Progenitor cell of endocrine pancreas (in vitro differentiated cells): Measurements from ENCODE around the gene EFL1. TPM values are rescaled to one million over a fixed set of nuclear protein-coding genes. Genes with fewer than 3 reads are reported as not detected.
"Not testable (repeated sequence)": the region's sequence is repeated elsewhere in the genome, so short reads cannot be mapped to it uniquely, and the experiment has no call there.

ENCODE experiments used
- DNase-seq: peaks from one replicate; pipeline ENCODE4 v3.0.0; 2021; ENCODE audit warnings: low spot score; ENCODE audit not compliant: unreplicated experiment
- H3K27ac Mint-ChIP-seq: 2 replicates; pipeline ENCODE4 v1.8.0; 2021; ENCODE audit warnings: mild to moderate bottlenecking, moderate library complexity, mixed read lengths
- H3K27me3 Mint-ChIP-seq: 2 replicates; pipeline ENCODE4 v1.8.0; 2021; ENCODE audit warnings: mixed read lengths
- H3K36me3 Mint-ChIP-seq: 2 replicates; pipeline ENCODE4 v1.8.0; 2022; ENCODE audit warnings: mixed read lengths; ENCODE audit not compliant: insufficient read depth
- H3K4me1 Mint-ChIP-seq: 2 replicates; pipeline ENCODE4 v1.8.0; 2021; ENCODE audit warnings: low read depth, mixed read lengths
- H3K4me3 Mint-ChIP-seq: 2 replicates; pipeline ENCODE4 v1.8.0; 2021; ENCODE audit warnings: low read depth, mild to moderate bottlenecking, moderate library complexity, mixed read lengths
- H3K9me3 Mint-ChIP-seq: 2 replicates; pipeline ENCODE4 v1.8.0; 2021; ENCODE audit warnings: low read depth, mixed read lengths
- CTCF ChIP-seq: fragments of 200-600 bp; sonication (generic); IDR thresholded peaks from one replicate; pipeline ENCODE4 v1.5.0; 2021; ENCODE audit warnings: antibody characterized with exemption, mild to moderate bottlenecking; ENCODE audit not compliant: unreplicated experiment
- total RNA-seq: library from RNA; stranded (reverse); gene quantifications from 2 replicates; pipeline ENCODE4 v1.2.1, GENCODE V29; 2021

EFL1 gene
- total RNA-seq, 1 donor from 2014 or later: 31.1 TPM

DNA sequence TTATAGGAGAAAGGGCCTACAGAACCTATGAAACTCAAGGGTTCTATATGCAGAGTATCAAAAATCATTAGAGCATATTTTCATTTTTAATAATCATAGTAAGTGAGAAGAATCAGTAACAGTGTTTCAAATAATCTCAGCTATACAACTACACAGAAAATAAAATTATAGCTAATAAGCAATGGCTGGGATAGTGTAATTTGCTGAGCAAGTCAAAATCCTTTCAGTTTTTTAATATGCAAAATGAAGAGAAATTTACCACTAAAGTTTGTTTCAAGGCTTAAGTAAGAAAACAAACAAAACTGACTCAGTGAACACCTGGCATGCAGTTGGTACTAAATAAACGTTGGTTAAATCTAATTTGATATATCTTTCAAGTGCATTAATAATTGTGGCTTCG, 66.2 kb downstream of the EFL1 start:
- Mint-ChIP-seq H3K36me3 (peaks cover 4% of the 10 kb centered on the region), H3K27ac (no peak overlapping the region), H3K9me3 (no peaks in the 10 kb centered on the region), H3K4me3 (no peak overlapping the region), H3K4me1 (no peaks in the 10 kb centered on the region), H3K27me3 (no peaks in the 10 kb centered on the region)
- DNase-seq: no peak
- TF ChIP-seq CTCF: no peak

DNA sequence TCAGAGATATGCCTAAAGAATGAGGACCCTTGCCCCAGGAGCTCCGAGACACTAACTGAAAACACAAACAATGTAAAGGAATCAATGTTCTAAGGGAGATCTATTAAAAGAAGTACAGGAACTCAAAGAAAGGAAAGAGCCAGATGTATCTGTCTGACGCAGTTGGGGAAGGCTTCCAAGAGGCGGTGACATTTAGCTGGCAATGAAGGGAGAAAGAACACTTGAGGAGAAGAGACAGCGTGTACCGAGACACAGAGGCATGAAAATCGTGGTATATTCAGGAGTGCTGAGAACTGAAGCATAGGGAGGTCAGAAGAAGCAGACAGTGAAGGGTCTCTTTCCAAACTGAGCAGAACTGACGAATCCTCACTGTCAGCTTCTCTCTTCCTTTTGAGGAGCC, 66.7 kb downstream of the EFL1 start:
- not testable (repeated sequence) for H3K27me3 Mint-ChIP-seq, H3K27ac Mint-ChIP-seq, H3K36me3 Mint-ChIP-seq, H3K4me3 Mint-ChIP-seq, DNase-seq, H3K9me3 Mint-ChIP-seq, H3K4me1 Mint-ChIP-seq

DNA sequence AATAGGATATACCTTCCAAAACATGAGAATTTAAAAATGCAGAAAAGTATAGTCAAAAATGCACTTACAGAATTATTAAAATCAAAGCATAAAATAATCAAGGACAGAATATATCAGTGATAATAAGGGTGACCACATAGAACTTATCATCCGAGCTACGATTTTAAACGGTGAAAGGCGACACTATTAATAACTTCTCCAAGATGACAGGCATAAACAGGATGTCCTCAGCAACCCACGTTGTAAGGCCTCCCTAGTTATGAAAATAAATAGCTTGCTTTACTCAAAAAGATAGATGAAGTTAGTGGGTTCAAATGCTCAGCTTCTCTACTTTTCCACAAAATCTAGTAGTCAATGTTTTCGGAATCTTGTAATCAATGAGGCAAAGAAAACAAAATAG, 68.0 kb downstream of the EFL1 start:
- not testable (repeated sequence) for H3K27me3 Mint-ChIP-seq, H3K27ac Mint-ChIP-seq, H3K4me3 Mint-ChIP-seq, H3K4me1 Mint-ChIP-seq, H3K36me3 Mint-ChIP-seq, H3K9me3 Mint-ChIP-seq, DNase-seq

- H3K4me1 Mint-ChIP-seq, H3K27me3 Mint-ChIP-seq, H3K36me3 Mint-ChIP-seq, H3K9me3 Mint-ChIP-seq, H3K27ac Mint-ChIP-seq, H3K4me3 Mint-ChIP-seq, DNase-seq: not testable (repeated sequence)
Measured at GRCh38 chr15:82193435-82193834, 69.1 kb downstream of the EFL1 start.

- not testable (repeated sequence) for H3K27ac Mint-ChIP-seq
Measured at GRCh38 chr15:82192394-82192793, 70.1 kb downstream of the EFL1 start.

GRCh38 chr15:82186719-82187406, 75.7 kb downstream of the EFL1 start:
- no peak for TF ChIP-seq CTCF
- Mint-ChIP-seq H3K9me3 (no peaks in the 10 kb centered on the region), H3K4me1 (peaks cover 11% of the 10 kb centered on the region), H3K36me3 (peaks cover 2% of the 10 kb centered on the region), H3K27ac (no peak overlapping the region), H3K27me3 (no peaks in the 10 kb centered on the region), H3K4me3 (no peak overlapping the region)
- DNase-seq: no peak

More at GRCh38 chr15:82192394-82192793, 70.1 kb downstream of the EFL1 start:
- H3K9me3 Mint-ChIP-seq, H3K36me3 Mint-ChIP-seq, H3K27me3 Mint-ChIP-seq, H3K4me3 Mint-ChIP-seq, DNase-seq, H3K4me1 Mint-ChIP-seq: not testable (repeated sequence)

DNA sequence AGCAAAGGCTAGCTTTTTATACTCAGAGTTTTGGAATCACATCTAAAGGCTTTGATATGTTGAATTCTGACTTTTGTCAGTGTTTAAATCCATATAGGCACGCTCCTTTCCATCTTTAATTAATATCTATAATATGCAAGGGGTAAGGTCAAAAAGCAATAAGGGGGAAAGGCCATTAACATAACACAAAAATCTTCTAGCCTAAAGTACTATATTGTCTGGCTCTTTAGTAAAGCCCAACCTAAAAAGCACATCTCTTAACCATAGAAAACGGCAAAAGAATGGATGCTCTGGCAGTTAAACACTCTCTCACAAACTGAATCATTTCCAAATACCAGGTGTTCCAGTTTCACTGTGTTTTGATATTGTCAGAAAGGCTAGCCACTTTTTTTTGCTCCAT, 76.4 kb downstream of the EFL1 start:
- TF ChIP-seq CTCF: no peak
- DNase-seq: no peak
- Mint-ChIP-seq H3K36me3 (peaks cover 2% of the 10 kb centered on the region), H3K4me3 (no peak overlapping the region), H3K27me3 (no peaks in the 10 kb centered on the region), H3K4me1 (peaks cover 11% of the 10 kb centered on the region), H3K27ac (no peak overlapping the region), H3K9me3 (no peaks in the 10 kb centered on the region)
